GM12878 (cell line): ENCODE results near the gene SLC37A2. TPM values are rescaled to one million over a fixed set of nuclear protein-coding genes. Genes with fewer than 3 reads are reported as not detected.

Experiments used
- ATAC-seq: fragments of 200-7000 bp; cut with Tn5 transposase; 3 replicates; pipeline ENCODE4 v1.9.1; 2020; ENCODE audit warnings: mild to moderate bottlenecking, moderate library complexity
- BruUV-seq: library from RNA; stranded (reverse); fragments of 400-500 nt; replicated peaks from 2 replicates; lab custom pipeline; 2021; lab: Mats Ljungman, UMichigan
- CTCF ChIA-PET: fragments of 300-600 bp; sonication (Branson Sonifier 250); formaldehyde crosslinking; extraction: SDS; loops from one replicate; lab custom pipeline; 2021; ENCODE audit warnings: inconsistent platforms; lab: Yijun Ruan, JAX
- POLR2A ChIA-PET: fragments of 350-600 bp; formaldehyde crosslinking; extraction: SDS; loops from one replicate; lab custom pipeline; 2021; ENCODE audit warnings: inconsistent platforms; lab: Charles Lee
- RAD21 ChIA-PET: fragments of 300-600 bp; sonication (Branson Sonifier 250); formaldehyde crosslinking; loops from one replicate; lab custom pipeline; 2023; ENCODE audit warnings: antibody characterized with exemption; ENCODE audit not compliant: unreplicated experiment; lab: Charles Lee
- SMC1A ChIA-PET: fragments of 300-600 bp; sonication (Branson Sonifier 250); formaldehyde crosslinking; loops from one replicate; lab custom pipeline; 2023; ENCODE audit not compliant: unreplicated experiment, uncharacterized antibody; lab: Charles Lee
- DNase-seq: peaks from one replicate; pipeline ENCODE4 v3.0.0-alpha.2; 2011; ENCODE audit warnings: low read depth, low spot score
- FAIRE-seq: peaks from 3 replicates; lab custom pipeline; 2011; peaks lifted over from hg19 to GRCh38; lab: Jason Lieb, UNC
- H2AFZ ChIP-seq: 2 replicates; pipeline ENCODE4 v1.6.0; 2011; ENCODE audit warnings: low read depth, low read length, control low read depth; ENCODE audit not compliant: control insufficient read depth
- H3K27ac ChIP-seq: 2 replicates; pipeline ENCODE4 v1.5.1; 2011; ENCODE audit warnings: control low read depth; ENCODE audit not compliant: control insufficient read depth, insufficient read depth
- H3K27me3 ChIP-seq, 2 experiments: replicated peaks in 1 of 2; 2 replicates each; pipeline versions ENCODE4 v1.6.0 to v1.6.1; 2011; ENCODE audit warnings: low read length in 1 of 2; ENCODE audit not compliant: control insufficient read depth in 2 of 2, insufficient read depth in 2 of 2
- H3K36me3 ChIP-seq, 2 experiments: 2 replicates each; pipeline ENCODE4 v1.5.1; 2011; ENCODE audit warnings: low read length in 1 of 2; ENCODE audit not compliant: control insufficient read depth in 2 of 2, insufficient read depth in 2 of 2
- H3K4me1 ChIP-seq: 2 replicates; pipeline ENCODE4 v1.6.1; 2011; ENCODE audit warnings: mild to moderate bottlenecking, low read length, moderate library complexity, mixed read lengths; ENCODE audit not compliant: control insufficient read depth, insufficient read depth
- H3K4me2 ChIP-seq: 2 replicates; pipeline ENCODE4 v1.6.0; 2011; ENCODE audit warnings: control low read depth; ENCODE audit not compliant: control insufficient read depth, insufficient read depth
- H3K4me3 ChIP-seq: fragments of 200-600 bp; sonication (generic); 2 replicates; pipeline ENCODE4 v1.5.1; 2016
- H3K79me2 ChIP-seq: 2 replicates; pipeline ENCODE4 v1.6.0; 2011; ENCODE audit warnings: low read length; ENCODE audit not compliant: control insufficient read depth, insufficient read depth
- H3K9ac ChIP-seq: 2 replicates; pipeline ENCODE4 v1.8.0; 2011; ENCODE audit warnings: low read length, control low read depth, mixed read lengths; ENCODE audit not compliant: control insufficient read depth, insufficient read depth
- H3K9me3 ChIP-seq: replicated peaks from 3 replicates; pipeline ENCODE4 v1.5.1; 2011; ENCODE audit warnings: mild to moderate bottlenecking, low read length; ENCODE audit not compliant: control insufficient read depth, insufficient read depth
- H4K20me1 ChIP-seq: 2 replicates; pipeline ENCODE4 v1.6.0; 2011; ENCODE audit not compliant: control insufficient read depth, insufficient read depth
- CTCF ChIP-seq, 3 experiments: IDR thresholded peaks in 2 of 3; conservative IDR thresholded peaks in 1 of 3; 2 replicates each; pipeline ENCODE4 v1.5.1; 2011; ENCODE audit warnings: low read depth in 3 of 3, low read length in 3 of 3, mild to moderate bottlenecking in 3 of 3, control low read depth in 2 of 3, moderate library complexity in 2 of 3, inconsistent platforms in 1 of 3, mixed read lengths in 1 of 3; ENCODE audit not compliant: control insufficient read depth in 2 of 3, insufficient read depth in 1 of 3; ENCODE audit errors: extremely low read depth in 1 of 3
- HDAC6 ChIP-seq: fragments of 200-600 bp; sonication (generic); IDR thresholded peaks from one replicate; pipeline ENCODE4 v1.8.0; 2017; ENCODE audit warnings: antibody characterized with exemption; ENCODE audit not compliant: unreplicated experiment
- ZBTB33 ChIP-seq: fragments of 450-650 bp; IDR thresholded peaks from 2 replicates; pipeline ENCODE4 v1.6.1; 2017; ENCODE audit warnings: mild to moderate bottlenecking
- ZNF24 ChIP-seq: fragments of 450-650 bp; IDR thresholded peaks from 2 replicates; pipeline ENCODE4 v1.6.1; 2017; ENCODE audit warnings: antibody characterized with exemption, mild to moderate bottlenecking
- WGBS: methylation state at CpG from one replicate; pipeline ENCODE4 v1.1.6; 2016; ENCODE audit warnings: low lambda C conversion rate; ENCODE audit not compliant: insufficient replicate concordance, insufficient coverage; ENCODE audit errors: missing lambda C conversion rate; 5-methylcytosine and 5-hydroxymethylcytosine counted together
- in situ Hi-C: fragments of 300-500 bp; cut with MboI; formaldehyde crosslinking; loops from 9 replicates; pipeline ENCODE4 v1.14.3; 2018; ENCODE audit warnings: mixed read lengths
- intact Hi-C: fragments of 100-400 bp; cut with micrococcal nuclease; formaldehyde crosslinking; loops from one replicate; pipeline ENCODE4 v1.14.2; 2022; ENCODE audit not compliant: unreplicated experiment
- polyA plus RNA-seq, 11 experiments: library from polyadenylated mRNA; depleted of rRNA in 4 of 11; unstranded in 6 of 11; stranded (reverse) in 5 of 11; fragments of >200 nt; fragmentation: Nextera tagmentation in 4 of 11; fragmentation: Illumina TruSeq in 1 of 11; extraction: Ambion mirVana in 4 of 11; extraction: Trizol in 1 of 11; gene quantifications; 1 replicate in 1 of 11; 2 replicates in 10 of 11; pipeline versions ENCODE4 v1.2.1 to v1.2.3, GENCODE V29; 2011 to 2016; ENCODE audit warnings: inconsistent platforms in 2 of 11, missing spikeins in 2 of 11, low read depth in 1 of 11
- total RNA-seq, 4 experiments: library from RNA; depleted of rRNA in 3 of 4; stranded (reverse); fragments of >200 nt in 3 of 4; fragmentation: Illumina TruSeq in 1 of 4; extraction: Trizol in 1 of 4; gene quantifications; 2 replicates each; pipeline versions ENCODE4 v1.2.1 to v1.2.3, GENCODE V29; 2013 to 2021

SLC37A2 gene
- total and polyA plus RNA-seq, 10 of the 15 experiments (the other 5 are each of a cell fraction or from before 2014, with no cell fraction given) = 0.26 to 9.8 (median 2.0) TPM

GRCh38 chr11:125114518-125114917, 51.4 kb downstream of the SLC37A2 start:
- 61% methylated on average over 8 of the region's 8 CpGs for WGBS
- Histone ChIP-seq H2AFZ (no peak overlapping the region), H3K79me2 (peaks cover 10% of the 10 kb centered on the region), H3K27ac (no peak overlapping the region), H3K4me3 (no peak overlapping the region), H3K9me3 (no peaks in the 10 kb centered on the region; the same call in 2 of the 3 replicates), H3K9ac (no peak overlapping the region), H3K4me1 (no peaks in the 10 kb centered on the region; the same call in 1 of the 2 replicates), H4K20me1 (no peaks in the 10 kb centered on the region), H3K27me3 (no peaks in the 10 kb centered on the region), H3K36me3 (no peaks in the 10 kb centered on the region), H3K4me2 (no peak overlapping the region)
- ChIA-PET RAD21 (no interaction called here), CTCF (interaction anchor here (1.0 to 1.7 kb wide), 2 partner anchors 28 to 159 kb away, joined by 3 to 4 read pairs; no protein-coding TSS in a partner anchor), POLR2A (interaction anchor here (0.6 kb wide), 1 partner anchor 161 kb away, joined by 4 read pairs; no protein-coding TSS in a partner anchor), SMC1A (interaction anchor here (1.2 to 3.4 kb wide), 2 partner anchors 10 to 27 kb away, joined by 4 to 16 read pairs; no protein-coding TSS in a partner anchor)
- in situ Hi-C loops (no loop called here), intact Hi-C loops (no loop called here)
- DNase-seq (no peak), ATAC-seq (no peak), FAIRE-seq (no peak)
- no peak for TF ChIP-seq ZNF24
- peak; percentile 66; the same call in 1 of the 2 replicates for TF ChIP-seq ZBTB33
- BruUV-seq = no TSS peak

- intact Hi-C loops (no loop called here), in situ Hi-C loops (no loop called here)
- ChIA-PET POLR2A (no interaction called here), CTCF (interaction anchor here (0.8 to 2.2 kb wide), 5 partner anchors 8 to 146 kb away, joined by 3 to 9 read pairs (median 6); no protein-coding TSS in a partner anchor), SMC1A (interaction anchor here (0.9 to 1.3 kb wide), 2 partner anchors 12 to 24 kb away, joined by 3 to 5 read pairs; no protein-coding TSS in a partner anchor), RAD21 (interaction anchor here (0.6 to 1.0 kb wide), 4 partner anchors 10 to 229 kb away, joined by 3 to 4 read pairs (median 3); no protein-coding TSS in a partner anchor)
- Histone ChIP-seq H3K9me3 (no peaks in the 10 kb centered on the region; the same call in 2 of the 3 replicates), H3K9ac (no peak overlapping the region), H3K79me2 (no peaks in the 10 kb centered on the region), H3K4me3 (no peak overlapping the region), H2AFZ (no peak overlapping the region), H3K4me2 (no peak overlapping the region), H4K20me1 (no peaks in the 10 kb centered on the region), H3K4me1 (no peaks in the 10 kb centered on the region), H3K27ac (no peak overlapping the region), H3K36me3 (no peaks in the 10 kb centered on the region), H3K27me3 (no peaks in the 10 kb centered on the region)
- WGBS = 85% methylated on average over 4 of the region's 4 CpGs
- ATAC-seq (no peak), DNase-seq (no peak), FAIRE-seq (no peak)
- TF ChIP-seq CTCF (IDR thresholded peaks at IDR 0.05 in 2 of 3, conservative IDR thresholded peaks at IDR 0.05 in 1 of 3; ENCODE audit: control insufficient read depth in 2 of 3, extremely low read depth in 1 of 3, insufficient read depth in 1 of 3, low read depth in 3 of 3, low read length in 3 of 3) (peak in 1 of 3 experiments; percentile 14; a peak in 1 of 6 replicates), HDAC6 (no peak)
- BruUV-seq = no TSS peak
Observed at GRCh38 chr11:125117429-125117828, 54.3 kb downstream of the SLC37A2 start.
